ENCODE measurements around the gene ELOVL1.
"Not testable (repeated sequence)": the region's sequence is repeated elsewhere in the genome, so short reads cannot be mapped to it uniquely, and the experiment has no call there.

ELOVL1 gene

GRCh38 chr1:43373066-43373940, 5.5 kb upstream of the ELOVL1 start:
- peaks cover 6% of the 10 kb centered on the region for H3K4me1 ChIP-seq (ENCODE audit: control insufficient read depth, insufficient read depth, low read depth, low read length)
- H3K18ac ChIP-seq (ENCODE audit: low read depth in 1 of 2, low read length in 2 of 2), result no peak overlapping the region
- peak; percentile 69 for DNase-seq
- peak overlapping the region; percentile 68 for H3K9ac ChIP-seq (ENCODE audit: low read length)
- no peak overlapping the region for H3K14ac ChIP-seq (ENCODE audit: low read length in 2 of 2)
- H3K4me3 ChIP-seq (ENCODE audit: insufficient read depth in 1 of 2, low read depth in 1 of 2, low read length in 2 of 2), result peak overlapping the region in 1 of 2 experiments; percentile 40
- H2BK12ac ChIP-seq (ENCODE audit: low read length in 2 of 2), result no peak overlapping the region
- H2BK15ac ChIP-seq (ENCODE audit: low read depth, poor library complexity, severe bottlenecking), result no peak overlapping the region
- no peak overlapping the region for H4K91ac ChIP-seq (ENCODE audit: low read length)
- H3K4me2 ChIP-seq (ENCODE audit: low read length, poor library complexity, severe bottlenecking), result no peak overlapping the region
- peak overlapping the region; percentile 55 for H4K8ac ChIP-seq (ENCODE audit: low read length)
- H3K36me3 ChIP-seq (ENCODE audit: control insufficient read depth in 1 of 2, insufficient read depth in 2 of 2, low read depth in 1 of 2, low read length in 2 of 2), result peaks cover 3 to 19% of the 10 kb centered on the region in 2 experiments
- no peak overlapping the region for H2AFZ ChIP-seq (ENCODE audit: low read depth, low read length)
- H3K9me3 ChIP-seq (ENCODE audit: control insufficient read depth, low read length), result no peaks in the 10 kb centered on the region
- H2BK5ac ChIP-seq (ENCODE audit: low read depth, low read length, poor library complexity, severe bottlenecking), result no peak overlapping the region
- no peaks in the 10 kb centered on the region for H3K27me3 ChIP-seq (ENCODE audit: control insufficient read depth in 1 of 2, insufficient read depth in 1 of 2, low read length in 2 of 2)
- no peak overlapping the region for H2AK5ac ChIP-seq (ENCODE audit: low read length, severe bottlenecking)
- H3K27ac ChIP-seq (ENCODE audit: low read length, poor library complexity, severe bottlenecking), result no peak overlapping the region
- H3K23ac ChIP-seq (ENCODE audit: low read length in 2 of 2), result no peak overlapping the region
- WGBS, result 49% methylated on average over 4 of the region's 4 CpGs
- H2BK120ac ChIP-seq (ENCODE audit: low read depth, low read length), result no peak overlapping the region
- H3K79me1 ChIP-seq (replicated peaks; ENCODE audit: low read length, poor library complexity, severe bottlenecking), result peaks cover 7% of the 10 kb centered on the region
- no peak overlapping the region for H3K4ac ChIP-seq (ENCODE audit: low read depth in 1 of 2, low read length in 2 of 2)

DNA sequence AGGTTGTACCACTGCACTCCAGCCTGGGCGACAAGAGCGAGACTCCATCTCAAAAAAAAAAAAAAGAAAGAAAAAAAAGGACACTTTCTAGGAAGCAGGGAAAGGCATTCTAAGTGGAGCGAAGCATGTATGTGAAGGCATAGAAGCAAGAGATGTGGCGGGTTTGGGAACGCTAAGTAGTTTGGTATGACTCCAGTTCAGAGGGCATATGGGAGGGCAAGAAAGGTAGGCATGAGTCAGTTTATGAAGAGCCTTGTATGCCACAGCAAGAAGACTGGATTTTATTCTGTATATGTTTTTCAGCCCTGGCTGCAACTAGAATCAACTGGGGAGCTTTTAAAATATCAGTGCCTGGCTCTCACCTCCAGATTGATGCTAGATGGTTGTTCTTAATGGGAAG, 4.4 kb upstream of the ELOVL1 start:
- Histone ChIP-seq H3K27ac (ENCODE audit: low read length, poor library complexity, severe bottlenecking) (no peak overlapping the region), H3K4me1 (ENCODE audit: control insufficient read depth, insufficient read depth, low read depth, low read length) (peaks cover 6% of the 10 kb centered on the region), H3K9me3 (ENCODE audit: control insufficient read depth, low read length) (no peaks in the 10 kb centered on the region), H4K8ac (ENCODE audit: low read length) (no peak overlapping the region), H3K79me1 (replicated peaks; ENCODE audit: low read length, poor library complexity, severe bottlenecking) (peaks cover 7% of the 10 kb centered on the region), H3K23ac (ENCODE audit: low read length in 2 of 2) (no peak overlapping the region), H3K18ac (ENCODE audit: low read depth in 1 of 2, low read length in 2 of 2) (no peak overlapping the region), H2AK5ac (ENCODE audit: low read length, severe bottlenecking) (no peak overlapping the region), H3K4me2 (ENCODE audit: low read length, poor library complexity, severe bottlenecking) (no peak overlapping the region), H3K9ac (ENCODE audit: low read length) (no peak overlapping the region), H3K27me3 (ENCODE audit: control insufficient read depth in 1 of 2, insufficient read depth in 1 of 2, low read length in 2 of 2) (no peaks in the 10 kb centered on the region), H3K36me3 (ENCODE audit: control insufficient read depth in 1 of 2, insufficient read depth in 2 of 2, low read depth in 1 of 2, low read length in 2 of 2) (peaks cover 0 to 10% of the 10 kb centered on the region in 2 experiments), H2BK5ac (ENCODE audit: low read depth, low read length, poor library complexity, severe bottlenecking) (no peak overlapping the region), H2AFZ (ENCODE audit: low read depth, low read length) (no peak overlapping the region), H4K91ac (ENCODE audit: low read length) (no peak overlapping the region), H2BK15ac (ENCODE audit: low read depth, poor library complexity, severe bottlenecking) (no peak overlapping the region), H3K4ac (ENCODE audit: low read depth in 1 of 2, low read length in 2 of 2) (no peak overlapping the region), H3K14ac (ENCODE audit: low read length in 2 of 2) (no peak overlapping the region), H2BK120ac (ENCODE audit: low read depth, low read length) (no peak overlapping the region), H3K4me3 (ENCODE audit: insufficient read depth in 1 of 2, low read depth in 1 of 2, low read length in 2 of 2) (no peak overlapping the region), H2BK12ac (ENCODE audit: low read length in 2 of 2) (no peak overlapping the region)
- WGBS, result 74% methylated on average over 3 of the region's 5 CpGs
- no peak for DNase-seq

DNA sequence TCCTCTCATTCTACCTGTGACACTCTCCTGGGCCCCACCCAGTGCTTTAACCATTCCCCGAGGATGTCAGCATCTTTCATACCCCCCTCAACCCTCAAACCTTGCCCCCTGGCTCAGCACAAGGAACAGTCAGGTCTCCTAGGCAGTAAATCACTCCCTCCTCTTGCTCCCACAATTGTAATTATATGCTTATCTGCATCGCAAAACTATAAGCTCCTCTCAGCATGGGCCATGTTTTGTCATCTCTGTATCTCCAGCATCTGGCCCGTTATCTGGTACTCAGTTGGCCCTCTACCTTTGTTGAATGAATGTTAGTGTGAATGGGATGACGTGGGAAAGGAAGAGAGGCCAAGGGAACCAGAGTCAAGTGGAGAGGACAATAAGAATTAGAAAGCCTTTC, 2.8 kb upstream of the ELOVL1 start:
- Histone ChIP-seq H3K4me3 (ENCODE audit: insufficient read depth in 1 of 2, low read depth in 1 of 2, low read length in 2 of 2) (no peak overlapping the region), H2BK5ac (ENCODE audit: low read depth, low read length, poor library complexity, severe bottlenecking) (no peak overlapping the region), H2AFZ (ENCODE audit: low read depth, low read length) (no peak overlapping the region), H3K23ac (ENCODE audit: low read length in 2 of 2) (no peak overlapping the region), H3K14ac (ENCODE audit: low read length in 2 of 2) (no peak overlapping the region), H2BK15ac (ENCODE audit: low read depth, poor library complexity, severe bottlenecking) (no peak overlapping the region), H3K4me2 (ENCODE audit: low read length, poor library complexity, severe bottlenecking) (no peak overlapping the region), H2AK5ac (ENCODE audit: low read length, severe bottlenecking) (no peak overlapping the region), H3K36me3 (ENCODE audit: control insufficient read depth in 1 of 2, insufficient read depth in 2 of 2, low read depth in 1 of 2, low read length in 2 of 2) (peaks cover 3 to 4% of the 10 kb centered on the region in 2 experiments), H3K9me3 (ENCODE audit: control insufficient read depth, low read length) (no peaks in the 10 kb centered on the region), H3K4ac (ENCODE audit: low read depth in 1 of 2, low read length in 2 of 2) (no peak overlapping the region), H3K18ac (ENCODE audit: low read depth in 1 of 2, low read length in 2 of 2) (no peak overlapping the region), H4K91ac (ENCODE audit: low read length) (no peak overlapping the region), H3K27ac (ENCODE audit: low read length, poor library complexity, severe bottlenecking) (no peak overlapping the region), H2BK12ac (ENCODE audit: low read length in 2 of 2) (no peak overlapping the region), H3K27me3 (ENCODE audit: control insufficient read depth in 1 of 2, insufficient read depth in 1 of 2, low read length in 2 of 2) (no peaks in the 10 kb centered on the region), H3K4me1 (ENCODE audit: control insufficient read depth, insufficient read depth, low read depth, low read length) (peaks cover 22% of the 10 kb centered on the region), H3K9ac (ENCODE audit: low read length) (no peak overlapping the region), H4K8ac (ENCODE audit: low read length) (no peak overlapping the region), H3K79me1 (replicated peaks; ENCODE audit: low read length, poor library complexity, severe bottlenecking) (peaks cover 13% of the 10 kb centered on the region), H2BK120ac (ENCODE audit: low read depth, low read length) (no peak overlapping the region)
- no peak for DNase-seq
- WGBS, result 95% methylated on average over 4 of the region's 4 CpGs

- H3K4me1 ChIP-seq (ENCODE audit: control insufficient read depth, insufficient read depth, low read depth, low read length), result peaks cover 24% of the 10 kb centered on the region
- H4K91ac ChIP-seq (ENCODE audit: low read length); H2BK15ac ChIP-seq (ENCODE audit: low read depth, poor library complexity, severe bottlenecking); H2AFZ ChIP-seq (ENCODE audit: low read depth, low read length); H3K23ac ChIP-seq (ENCODE audit: low read length in 2 of 2); H3K9me3 ChIP-seq (ENCODE audit: control insufficient read depth, low read length); H3K4ac ChIP-seq (ENCODE audit: low read depth in 1 of 2, low read length in 2 of 2); H3K9ac ChIP-seq (ENCODE audit: low read length); H2BK5ac ChIP-seq (ENCODE audit: low read depth, low read length, poor library complexity, severe bottlenecking); H2BK120ac ChIP-seq (ENCODE audit: low read depth, low read length); H3K18ac ChIP-seq (ENCODE audit: low read depth in 1 of 2, low read length in 2 of 2); H3K4me3 ChIP-seq (ENCODE audit: insufficient read depth in 1 of 2, low read depth in 1 of 2, low read length in 2 of 2); DNase-seq; H2AK5ac ChIP-seq (ENCODE audit: low read length, severe bottlenecking); H4K8ac ChIP-seq (ENCODE audit: low read length); H3K14ac ChIP-seq (ENCODE audit: low read length in 2 of 2); H3K27ac ChIP-seq (ENCODE audit: low read length, poor library complexity, severe bottlenecking); H3K4me2 ChIP-seq (ENCODE audit: low read length, poor library complexity, severe bottlenecking); H3K27me3 ChIP-seq (ENCODE audit: control insufficient read depth in 1 of 2, insufficient read depth in 1 of 2, low read length in 2 of 2); H2BK12ac ChIP-seq (ENCODE audit: low read length in 2 of 2): not testable (repeated sequence)
- WGBS, result 97% methylated on average over 4 of the region's 6 CpGs
- peaks cover 11 to 12% of the 10 kb centered on the region in 2 experiments for H3K36me3 ChIP-seq (ENCODE audit: control insufficient read depth in 1 of 2, insufficient read depth in 2 of 2, low read depth in 1 of 2, low read length in 2 of 2)
- H3K79me1 ChIP-seq (replicated peaks; ENCODE audit: low read length, poor library complexity, severe bottlenecking), result peaks cover 14% of the 10 kb centered on the region
These were observed 2.0 kb upstream of the ELOVL1 start for GRCh38 chr1:43369779-43370178.

All from mesenchymal stem cell (in vitro differentiated cells and primary cell).